PC-3 (cell line): ENCODE measurements around the gene AGPS. TPM values are rescaled to one million over a fixed set of nuclear protein-coding genes. Genes with fewer than 3 reads are reported as not detected.

Experiments
- ATAC-seq: fragments of 200-7000 bp; cut with Tn5 transposase; 2 replicates; pipeline ENCODE4 v1.9.1; 2020; ENCODE audit warnings: mild to moderate bottlenecking, moderate library complexity
- BruUV-seq: library from RNA; stranded (reverse); fragments of 400-500 nt; replicated peaks from 2 replicates; lab custom pipeline; 2021; lab: Mats Ljungman, UMichigan
- CTCF ChIA-PET: fragments of 300-600 bp; sonication (Branson Sonifier 250); formaldehyde crosslinking; loops from one replicate; lab custom pipeline; 2022; ENCODE audit warnings: antibody characterized with exemption; lab: Charles Lee
- POLR2A ChIA-PET: fragments of 300-600 bp; sonication (Branson Sonifier 250); formaldehyde crosslinking; loops from one replicate; lab custom pipeline; 2022; ENCODE audit warnings: antibody characterized with exemption; ENCODE audit not compliant: unreplicated experiment; lab: Charles Lee
- DNase-seq: peaks from one replicate; pipeline ENCODE4 v3.0.0-alpha.2; 2015
- H2AFZ ChIP-seq: fragments of 300-600 bp; sonication (generic); 2 replicates; pipeline ENCODE4 v1.6.0; 2016; ENCODE audit warnings: antibody characterized with exemption, low read length
- H3F3A ChIP-seq: fragments of 300-600 bp; sonication (generic); one replicate; pipeline ENCODE4 v1.6.0; 2017; ENCODE audit warnings: antibody characterized with exemption, low read length, control low read depth, mild to moderate bottlenecking; ENCODE audit not compliant: unreplicated experiment
- H3K27ac ChIP-seq: fragments of 300-600 bp; sonication (generic); 2 replicates; pipeline ENCODE4 v1.5.1; 2016; ENCODE audit warnings: mild to moderate bottlenecking, low read length
- H3K27me3 ChIP-seq: fragments of 300-600 bp; sonication (generic); 2 replicates; pipeline ENCODE4 v1.6.1; 2016; ENCODE audit warnings: low read length, mixed read lengths
- H3K36me3 ChIP-seq: fragments of 300-600 bp; sonication (generic); 2 replicates; pipeline ENCODE4 v1.6.1; 2016; ENCODE audit warnings: low read depth, mixed run types, low read length, mixed read lengths
- H3K4me1 ChIP-seq: fragments of 300-600 bp; sonication (generic); 2 replicates; pipeline ENCODE4 v1.5.1; 2016; ENCODE audit warnings: low read length; ENCODE audit not compliant: insufficient read depth
- H3K4me2 ChIP-seq: fragments of 300-600 bp; sonication (generic); 2 replicates; pipeline ENCODE4 v1.6.0; 2016; ENCODE audit warnings: low read length
- H3K4me3 ChIP-seq: fragments of 300-600 bp; sonication (generic); 2 replicates; pipeline ENCODE4 v1.5.1; 2016; ENCODE audit warnings: mild to moderate bottlenecking, low read length, mixed read lengths
- H3K79me2 ChIP-seq: fragments of 300-600 bp; sonication (generic); 2 replicates; pipeline ENCODE4 v1.6.1; 2017; ENCODE audit warnings: low read length, mixed read lengths
- H3K9ac ChIP-seq: fragments of 300-600 bp; sonication (generic); 2 replicates; pipeline ENCODE4 v1.6.0; 2016; ENCODE audit warnings: mild to moderate bottlenecking, low read length
- H3K9me2 ChIP-seq: fragments of 300-600 bp; sonication (generic); replicated peaks from 2 replicates; pipeline ENCODE4 v1.6.1; 2016; ENCODE audit warnings: mixed run types, low read length, mixed read lengths
- H3K9me3 ChIP-seq: fragments of 300-600 bp; sonication (generic); 2 replicates; pipeline ENCODE4 v1.6.1; 2016; ENCODE audit warnings: low read length, mixed read lengths
- H4K20me1 ChIP-seq: fragments of 300-600 bp; sonication (generic); 2 replicates; pipeline ENCODE4 v1.6.1; 2016; ENCODE audit warnings: low read length, mixed read lengths
- CTCF ChIP-seq: fragments of 300-600 bp; sonication (generic); conservative IDR thresholded peaks from 2 replicates; pipeline ENCODE4 v1.5.1; 2017; ENCODE audit warnings: antibody characterized with exemption, low read depth, mild to moderate bottlenecking, low read length
- EZH2 ChIP-seq: fragments of 300-600 bp; sonication (generic); IDR thresholded peaks from one replicate; pipeline ENCODE4 v1.6.1; 2017; ENCODE audit warnings: antibody characterized with exemption, mild to moderate bottlenecking, low read length; ENCODE audit not compliant: unreplicated experiment
- EZH2phosphoT487 ChIP-seq: fragments of 300-600 bp; sonication (generic); IDR thresholded peaks from 2 replicates; pipeline ENCODE4 v1.6.1; 2018; ENCODE audit warnings: mild to moderate bottlenecking, antibody characterized with exemption, low read length, borderline replicate concordance
- intact Hi-C: fragments of 100-400 bp; cut with micrococcal nuclease; formaldehyde crosslinking; loops from 2 replicates; pipeline ENCODE4 v1.9.0; 2023
- total RNA-seq: library from RNA; depleted of rRNA; stranded (reverse); fragments of >200 nt; gene quantifications from 2 replicates; pipeline ENCODE4 v1.2.3, GENCODE V29; 2014

AGPS gene
- total RNA-seq, 1 experiment from 2014 or later, result 147 TPM

GRCh38 chr2:177545143-177545542 lies 152.6 kb downstream of the AGPS start:
- CTCF ChIA-PET, result no interaction called here
- Histone ChIP-seq H3K36me3 (no peaks in the 10 kb centered on the region), H2AFZ (no peak overlapping the region), H3K9ac (no peak overlapping the region), H3K9me2 (no peaks in the 10 kb centered on the region), H3K4me1 (no peaks in the 10 kb centered on the region), H3K4me3 (no peak overlapping the region), H4K20me1 (no peaks in the 10 kb centered on the region), H3K27ac (no peak overlapping the region), H3K9me3 (no peaks in the 10 kb centered on the region), H3K79me2 (no peaks in the 10 kb centered on the region), H3K27me3 (no peaks in the 10 kb centered on the region), H3K4me2 (no peak overlapping the region), H3F3A (no peaks in the 10 kb centered on the region)
- no TSS peak for BruUV-seq
- ATAC-seq (no peak), DNase-seq (no peak)
- POLR2A ChIA-PET, result no interaction called here
- intact Hi-C loops, result no loop called here
- no peak for TF ChIP-seq EZH2phosphoT487
- TF ChIP-seq EZH2, result no peak
- TF ChIP-seq CTCF, result no peak

- ATAC-seq, result no peak
- POLR2A ChIA-PET, result no interaction called here
- no peaks in the 10 kb centered on the region for H3K36me3 ChIP-seq
These were observed 153.5 kb downstream of the AGPS start for GRCh38 chr2:177545981-177546585.

More at GRCh38 chr2:177545981-177546585, 153.5 kb downstream of the AGPS start:
- Histone ChIP-seq H3K27me3 (no peaks in the 10 kb centered on the region), H3K9me2 (no peaks in the 10 kb centered on the region), H3K4me2 (no peak overlapping the region), H2AFZ (no peak overlapping the region), H3K4me1 (no peaks in the 10 kb centered on the region), H3K79me2 (no peaks in the 10 kb centered on the region), H4K20me1 (no peaks in the 10 kb centered on the region), H3K9ac (no peak overlapping the region), H3K9me3 (no peaks in the 10 kb centered on the region), H3K4me3 (no peak overlapping the region), H3F3A (no peaks in the 10 kb centered on the region), H3K27ac (no peak overlapping the region)
- no peak for DNase-seq
- CTCF ChIA-PET, result no interaction called here
- intact Hi-C loops, result no loop called here
- BruUV-seq, result no TSS peak
- no peak for TF ChIP-seq EZH2
- TF ChIP-seq CTCF, result no peak
- no peak for TF ChIP-seq EZH2phosphoT487
